GM18951 (cell line): Measurements from ENCODE around the gene LASP1NB.
"Not testable (repeated sequence)": the region's sequence is repeated elsewhere in the genome, so short reads cannot be mapped to it uniquely, and the experiment has no call there.

ENCODE experiments used
- POLR2A ChIP-seq: IDR thresholded peaks from 4 replicates; pipeline ENCODE4 v1.6.1; 2011; ENCODE audit warnings: mild to moderate bottlenecking; ENCODE audit not compliant: insufficient read length, insufficient read depth; ENCODE audit errors: extremely low read depth
- in situ Hi-C: fragments of 300-500 bp; cut with MboI; formaldehyde crosslinking; loops from one replicate; pipeline ENCODE4 v1.12.0; 2022; ENCODE audit warnings: low sequenced_read_pairs, mixed read lengths, inconsistent platforms; ENCODE audit not compliant: unreplicated experiment

The LASP1NB gene

DNA sequence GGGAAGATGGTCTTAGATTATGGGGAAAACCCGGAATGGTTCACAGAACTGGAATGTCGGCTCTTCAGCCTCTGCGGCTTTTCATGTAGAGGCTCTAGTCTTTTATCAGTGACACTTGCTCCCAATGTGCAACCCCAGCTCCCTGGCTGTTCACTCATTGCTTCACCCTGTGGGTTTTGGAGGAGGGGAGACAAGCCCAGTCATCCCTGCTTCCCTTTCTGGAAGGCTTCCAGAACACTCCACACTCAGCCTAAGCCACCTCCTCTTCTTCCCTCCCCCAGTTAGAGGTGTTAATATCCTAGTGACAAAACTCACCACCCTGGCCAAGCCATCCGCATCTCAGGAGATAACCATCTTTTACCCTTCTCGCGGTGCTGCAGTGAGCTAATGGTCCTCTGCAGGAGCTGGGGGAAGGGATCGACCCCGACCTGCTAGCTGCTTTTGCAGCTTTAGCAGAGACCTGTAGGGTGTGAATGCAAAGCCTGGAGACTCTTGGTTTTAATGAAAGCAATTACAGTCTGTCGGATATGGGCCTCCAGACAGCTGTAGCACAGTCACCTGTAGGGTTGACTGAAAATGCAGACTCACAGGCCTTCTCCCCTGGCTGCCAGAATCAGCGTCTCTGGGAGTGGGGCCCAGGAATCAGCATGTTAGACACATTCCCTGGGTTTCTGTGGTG is 24.3 kb upstream of the LASP1NB start:
- in situ Hi-C loops, result no loop called here
- TF ChIP-seq POLR2A, result no peak

DNA sequence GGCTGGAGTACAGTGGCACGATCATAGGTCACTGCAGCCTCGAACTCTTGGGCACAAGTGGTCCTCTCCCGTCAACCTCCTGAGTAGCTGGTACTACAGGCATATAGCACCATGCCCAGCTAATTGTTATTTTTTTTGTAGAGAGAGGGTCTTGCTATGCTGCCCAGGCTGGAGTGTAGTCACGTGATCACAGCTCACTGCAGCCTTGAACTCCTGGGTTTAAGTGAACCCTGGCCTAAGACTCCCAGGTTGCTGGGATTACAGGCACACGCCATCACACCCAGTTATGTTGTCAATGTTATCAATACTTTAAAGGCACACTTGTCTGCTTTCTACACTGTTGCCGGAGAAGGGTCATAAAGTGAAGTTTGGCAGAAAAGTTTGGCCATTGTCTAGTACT is 22.0 kb upstream of the LASP1NB start:
- in situ Hi-C loops, result no loop called here
- TF ChIP-seq POLR2A, result no peak

DNA sequence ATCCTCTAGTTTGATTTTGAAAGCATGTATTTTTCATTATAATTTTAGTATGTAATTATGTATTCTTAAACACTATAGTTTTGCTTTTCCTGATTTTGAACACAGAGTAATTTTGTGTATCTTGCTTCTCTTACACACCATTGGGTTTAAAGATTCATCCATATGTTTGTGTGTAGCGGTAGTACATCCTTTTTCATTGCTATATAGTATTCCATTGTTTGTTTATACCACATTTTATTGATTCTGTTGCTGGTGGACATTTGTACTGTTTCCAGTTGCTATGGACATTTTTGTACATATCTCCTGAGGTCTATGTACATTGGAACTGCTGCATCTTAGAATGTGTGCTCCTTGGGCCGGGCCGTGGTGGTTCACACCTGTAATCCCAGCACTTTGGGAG is 20.5 kb upstream of the LASP1NB start:
- TF ChIP-seq POLR2A, result no peak
- in situ Hi-C loops, result no loop called here

DNA sequence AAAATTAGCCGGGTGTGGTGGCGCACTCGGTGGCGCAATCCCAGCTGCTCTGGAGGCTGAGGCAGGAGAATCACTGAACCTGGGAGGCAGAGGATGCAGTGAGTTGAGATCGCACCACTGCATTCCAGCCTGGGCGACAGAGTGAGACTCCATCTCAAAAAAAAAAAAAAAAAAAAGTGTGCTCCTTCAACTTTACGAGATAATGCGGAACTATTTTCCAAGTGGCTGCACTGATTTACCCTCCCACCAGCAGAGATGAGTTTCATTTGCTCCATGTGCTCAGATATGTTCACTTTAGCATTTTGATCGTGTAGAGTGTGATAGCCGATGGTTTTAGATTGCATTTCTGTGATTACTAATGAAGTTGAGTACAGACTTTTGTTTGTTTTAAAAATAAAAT is 20.0 kb upstream of the LASP1NB start:
- in situ Hi-C loops, result no loop called here
- no peak for TF ChIP-seq POLR2A

DNA sequence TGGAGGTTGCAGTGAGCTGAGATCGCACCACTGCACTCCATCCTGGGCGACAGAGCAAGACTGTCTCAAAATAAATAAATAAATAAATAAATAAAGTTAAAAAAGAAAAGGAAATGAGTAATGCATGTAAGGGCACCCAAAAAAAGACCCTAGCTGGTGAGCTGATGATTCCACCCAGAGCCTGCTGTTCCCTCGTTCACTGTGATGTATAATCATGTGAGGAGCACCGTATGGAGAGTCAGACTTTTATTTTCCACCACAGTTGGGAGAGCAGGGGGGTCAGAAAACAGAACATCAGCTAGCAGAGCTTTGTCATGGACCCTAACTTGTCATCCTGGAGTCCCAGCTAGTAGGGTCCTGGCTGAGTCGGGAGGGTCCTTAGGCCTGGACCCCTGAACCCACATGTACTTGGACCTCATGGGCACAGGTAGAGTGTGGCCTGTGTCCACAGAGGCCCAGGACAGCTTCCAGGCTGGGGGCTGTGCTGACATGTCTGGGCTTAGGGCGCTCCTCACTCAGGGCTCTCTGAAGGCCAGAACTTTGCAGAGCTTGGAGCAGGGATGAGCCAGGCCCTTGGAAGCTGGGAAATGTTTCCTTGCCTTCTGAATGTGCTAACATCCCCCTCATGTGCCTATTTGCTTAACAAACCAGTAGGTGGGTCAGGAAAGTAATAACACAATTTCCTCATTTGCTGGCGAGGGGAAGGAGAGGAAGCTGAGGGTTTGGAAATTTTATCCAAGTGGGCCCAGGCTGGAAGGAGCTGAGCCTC is 18.8 kb upstream of the LASP1NB start:
- no peak for TF ChIP-seq POLR2A
- in situ Hi-C loops, result no loop called here

DNA sequence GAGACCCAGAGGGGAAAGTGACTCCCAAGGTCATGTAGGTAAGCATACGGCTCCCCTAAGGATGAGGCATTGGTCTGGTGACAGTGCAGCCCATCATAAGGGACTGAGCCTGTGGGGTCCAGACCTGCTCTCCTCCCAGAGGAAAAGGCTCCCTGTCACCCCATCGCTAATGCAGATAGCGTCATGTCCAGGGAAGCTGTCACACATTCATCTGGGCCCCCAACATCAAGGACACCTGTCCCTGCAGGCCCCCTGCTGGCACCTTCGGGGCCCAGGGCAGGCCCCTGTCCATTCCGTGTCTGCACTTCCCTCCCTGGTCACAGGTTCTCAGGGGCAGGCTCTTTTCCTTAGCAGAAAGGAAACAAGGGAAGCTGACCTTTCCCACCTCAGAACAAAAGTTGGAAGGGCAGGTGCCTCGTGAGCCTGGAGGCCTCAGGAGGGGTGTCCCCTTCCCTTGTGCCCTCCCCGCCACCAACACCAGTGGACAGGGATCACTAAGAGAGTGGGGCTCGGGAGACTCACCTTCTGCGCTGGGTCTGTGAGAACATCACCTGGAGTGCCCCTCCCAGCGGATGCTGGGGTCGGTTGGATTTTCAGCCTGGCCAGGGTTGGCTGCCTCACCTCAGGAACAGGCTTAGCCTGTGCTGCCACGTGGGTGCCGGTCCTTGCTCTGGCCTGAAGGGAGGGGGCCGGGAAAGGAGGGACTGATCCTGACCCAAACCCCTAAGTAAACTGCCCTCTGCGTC is 17.3 kb upstream of the LASP1NB start:
- in situ Hi-C loops, result no loop called here
- no peak for TF ChIP-seq POLR2A

DNA sequence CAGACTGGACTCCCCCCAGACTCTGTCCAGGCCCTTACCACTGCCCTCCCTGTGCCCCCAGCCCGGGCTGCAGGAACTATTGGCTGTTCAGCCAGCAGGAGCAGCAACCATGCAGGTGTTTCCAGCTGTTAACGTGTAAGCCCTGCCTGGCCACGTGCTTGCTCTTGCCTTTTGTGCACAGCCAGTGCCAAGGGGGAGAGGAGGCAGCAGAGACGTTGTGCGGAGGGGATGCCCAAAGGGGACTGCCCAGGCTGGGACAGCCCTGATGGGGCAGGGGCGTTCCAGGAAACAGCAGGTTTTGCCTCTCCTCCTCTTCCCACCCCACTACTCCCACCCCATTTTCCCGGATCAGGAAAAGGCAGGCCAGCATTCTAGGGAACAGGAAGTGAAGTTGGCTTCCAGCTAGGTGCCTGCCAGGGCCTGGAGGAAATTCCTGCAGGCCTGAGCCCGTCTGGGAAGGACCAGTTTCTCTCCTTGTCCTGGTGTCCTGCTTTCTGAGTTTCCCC is 16.7 kb upstream of the LASP1NB start:
- in situ Hi-C loops, result no loop called here
- TF ChIP-seq POLR2A, result no peak

DNA sequence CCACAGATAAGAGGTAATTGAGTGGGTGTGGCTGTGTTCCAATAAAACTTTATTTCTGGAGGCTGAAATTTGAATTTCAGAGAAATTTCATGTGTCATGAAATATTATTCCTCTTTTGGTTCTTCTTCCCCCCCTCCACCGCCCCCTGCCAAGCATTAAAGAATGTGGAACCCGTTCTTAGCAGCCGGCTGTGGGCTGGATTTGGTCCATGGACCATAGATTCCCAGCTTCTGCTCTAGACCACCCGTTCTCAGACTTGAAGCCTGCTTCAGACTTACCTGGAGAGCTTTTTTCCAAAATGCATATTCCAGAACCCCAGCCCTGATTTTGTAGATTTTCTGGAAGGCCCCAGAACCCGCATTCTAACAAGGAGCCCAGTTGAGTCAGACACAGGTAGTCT is 15.1 kb upstream of the LASP1NB start:
- in situ Hi-C loops, result no loop called here

DNA sequence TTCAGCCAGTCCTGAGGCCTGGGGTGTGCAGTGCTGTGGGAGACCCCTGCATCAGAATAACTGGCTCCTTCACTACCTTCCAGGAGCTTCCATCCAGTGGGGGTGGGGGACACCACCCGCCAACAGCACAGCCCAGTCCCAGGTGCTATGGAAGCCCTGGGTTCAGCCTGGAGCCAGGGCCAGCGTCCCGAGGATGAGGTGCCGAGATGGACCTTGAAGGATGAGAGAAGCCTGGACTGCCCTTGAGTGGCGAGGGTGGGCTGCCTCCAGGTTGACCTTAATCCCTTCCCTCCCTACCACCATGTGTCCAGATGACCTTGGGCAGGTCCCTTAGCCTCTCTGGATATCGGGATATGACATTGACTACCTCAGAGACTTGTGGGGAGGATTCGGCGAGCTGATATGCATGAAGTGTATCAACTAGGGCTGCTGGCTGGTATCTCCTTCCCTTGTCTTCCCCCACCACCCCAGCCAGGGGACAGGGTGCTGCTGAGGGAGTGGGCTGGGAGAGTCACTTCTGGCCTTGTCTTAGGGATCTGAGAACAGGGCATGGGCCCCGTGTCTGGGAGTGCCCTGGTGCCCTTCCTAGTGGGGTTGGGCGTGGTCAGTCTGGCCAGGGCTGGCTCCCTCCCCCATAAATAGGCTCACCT is 14.2 kb upstream of the LASP1NB start:
- TF ChIP-seq POLR2A, result no peak
- in situ Hi-C loops, result no loop called here

More for the DNA sequence above, 15.1 kb upstream of the LASP1NB start:
- no peak for TF ChIP-seq POLR2A

DNA sequence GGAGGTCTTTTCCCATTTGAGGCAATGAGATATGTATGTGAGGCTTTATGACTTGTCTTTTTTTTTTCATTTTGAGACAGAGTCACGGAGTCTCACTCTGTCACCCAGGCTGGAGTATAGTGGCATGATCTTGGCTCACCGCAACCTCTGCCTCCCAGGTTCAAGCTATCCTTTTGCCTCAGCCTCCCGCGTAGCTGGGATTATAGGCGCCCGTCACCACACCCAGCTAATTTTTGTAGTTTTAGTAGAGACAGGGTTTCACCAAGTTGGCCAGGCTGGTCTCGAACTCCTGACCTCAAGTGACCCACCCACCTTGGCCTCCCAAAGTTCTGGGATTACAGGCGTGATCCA is 13.7 kb upstream of the LASP1NB start:
- in situ Hi-C loops, result not testable (repeated sequence)

DNA sequence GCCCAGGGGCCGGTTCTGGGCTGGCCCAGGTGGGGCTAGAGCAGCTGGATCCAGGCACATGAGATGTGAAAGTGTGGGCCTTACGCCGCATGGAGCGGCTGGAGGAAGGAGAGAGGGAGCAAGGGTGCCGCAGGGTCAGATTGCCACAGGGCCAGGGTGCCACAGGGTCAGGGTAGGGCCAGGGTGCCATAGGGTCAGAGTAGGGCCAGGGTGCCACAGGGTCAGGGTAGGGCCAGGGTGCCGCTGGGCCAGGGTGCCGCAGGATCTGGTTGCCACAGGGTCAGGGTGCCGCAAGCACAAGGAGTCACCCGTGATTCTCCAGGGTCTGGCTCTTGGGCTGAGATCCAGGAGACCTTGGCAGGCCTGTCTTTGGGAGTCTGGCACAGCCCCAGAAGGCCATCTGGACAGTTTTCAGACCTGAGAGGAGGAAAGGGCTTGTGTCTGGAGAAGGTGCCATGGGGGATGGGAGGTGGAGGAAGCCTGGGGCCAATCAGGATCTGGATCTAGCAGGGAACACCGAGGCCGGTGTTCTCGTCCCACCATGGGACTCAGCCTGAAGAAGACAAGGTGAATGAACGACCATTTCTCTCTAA is 13.1 kb upstream of the LASP1NB start:
- no peak for TF ChIP-seq POLR2A

DNA sequence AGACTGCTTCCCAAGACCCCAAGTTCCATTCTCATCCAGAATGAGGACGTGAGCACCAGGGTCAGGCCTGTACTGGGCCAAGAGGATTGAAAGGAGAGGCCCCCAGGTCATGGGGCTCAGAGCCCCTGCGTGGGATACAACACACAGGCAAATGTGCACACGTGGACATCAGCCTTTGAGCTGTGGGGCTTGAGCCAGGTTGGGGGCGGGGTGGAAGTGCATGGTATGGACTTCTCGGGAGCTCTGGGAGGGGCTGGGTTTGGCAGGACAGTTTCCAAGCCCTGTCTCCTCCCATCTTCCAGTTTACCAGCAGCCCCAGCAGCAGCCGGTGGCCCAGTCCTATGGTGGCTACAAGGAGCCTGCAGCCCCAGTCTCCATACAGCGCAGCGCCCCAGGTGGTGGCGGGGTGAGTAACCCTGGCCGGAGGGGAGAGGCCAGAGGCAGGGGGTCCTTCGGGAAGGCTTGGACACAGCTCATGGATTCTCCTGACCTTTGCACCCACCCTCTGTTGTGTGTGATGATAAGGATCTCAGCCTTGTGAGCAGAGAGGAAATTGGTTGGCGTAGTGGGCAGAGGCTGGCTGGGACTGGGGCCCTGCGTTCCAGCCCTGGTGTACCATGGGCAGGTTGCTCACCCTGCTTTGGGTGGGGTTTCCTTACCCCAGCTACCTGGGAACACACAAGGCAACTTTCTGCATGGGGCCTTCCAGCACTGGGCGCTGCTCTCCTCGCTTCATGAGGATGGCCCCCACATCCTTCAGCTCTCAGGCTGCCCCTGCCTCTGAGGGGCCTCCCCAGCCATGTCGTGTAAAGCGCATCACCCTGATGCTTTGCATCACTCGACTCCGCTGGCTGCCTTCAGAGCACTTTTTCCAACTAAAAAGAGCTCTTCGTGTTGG is 10.4 kb upstream of the LASP1NB start:
- TF ChIP-seq POLR2A, result no peak
- in situ Hi-C loops, result no loop called here

More for the DNA sequence above, 13.1 kb upstream of the LASP1NB start:
- in situ Hi-C loops, result no loop called here
